ENCODE data around the gene FAM151B.
"Not testable (repeated sequence)": the region's sequence is repeated elsewhere in the genome, so short reads cannot be mapped to it uniquely, and the experiment has no call there.

Gene FAM151B

GRCh38 chr5:80579050-80579449 is 91.2 kb downstream of the FAM151B start:
- H3K4me3 ChIP-seq (replicated peaks; ENCODE audit: low read depth, low read length), result no peak overlapping the region
- no peak for DNase-seq (ENCODE audit: low read depth)
- TF ChIP-seq CTCF (IDR thresholded peaks at IDR 0.05; ENCODE audit: low read length, missing control alignments), result no peak

GRCh38 chr5:80580291-80580690 is 92.4 kb downstream of the FAM151B start:
- not testable (repeated sequence) for H3K4me3 ChIP-seq (replicated peaks; ENCODE audit: low read depth, low read length); DNase-seq (ENCODE audit: low read depth)

GRCh38 chr5:80584770-80585169 is 96.9 kb downstream of the FAM151B start:
- no peak for DNase-seq (ENCODE audit: low read depth)
- no peak overlapping the region for H3K4me3 ChIP-seq (replicated peaks; ENCODE audit: low read depth, low read length)
- TF ChIP-seq CTCF (IDR thresholded peaks at IDR 0.05; ENCODE audit: low read length, missing control alignments), result no peak

- no peak for TF ChIP-seq CTCF (IDR thresholded peaks at IDR 0.05; ENCODE audit: low read length, missing control alignments)
- no peak for DNase-seq (ENCODE audit: low read depth)
- H3K4me3 ChIP-seq (replicated peaks; ENCODE audit: low read depth, low read length), result no peak overlapping the region
Measured at GRCh38 chr5:80588858-80589540, 101.1 kb downstream of the FAM151B start.

- H3K4me3 ChIP-seq (replicated peaks; ENCODE audit: low read depth, low read length), result no peak overlapping the region
- DNase-seq (ENCODE audit: low read depth), result no peak
- TF ChIP-seq CTCF (IDR thresholded peaks at IDR 0.05; ENCODE audit: low read length, missing control alignments), result no peak
Measured at GRCh38 chr5:80590766-80591165, 102.9 kb downstream of the FAM151B start.

GRCh38 chr5:80591352-80591751 is 103.5 kb downstream of the FAM151B start:
- H3K4me3 ChIP-seq (replicated peaks; ENCODE audit: low read depth, low read length), result no peak overlapping the region
- TF ChIP-seq CTCF (IDR thresholded peaks at IDR 0.05; ENCODE audit: low read length, missing control alignments), result no peak
- no peak for DNase-seq (ENCODE audit: low read depth)

GRCh38 chr5:80592105-80592504 is 104.2 kb downstream of the FAM151B start:
- no peak for TF ChIP-seq CTCF (IDR thresholded peaks at IDR 0.05; ENCODE audit: low read length, missing control alignments)
- no peak for DNase-seq (ENCODE audit: low read depth)
- H3K4me3 ChIP-seq (replicated peaks; ENCODE audit: low read depth, low read length), result no peak overlapping the region
